NCI-H2171 (cell line): Measurements from ENCODE around the gene CREB5.

Source experiments
- DNase-seq: peaks from one replicate; lab custom pipeline; 2025; lab: John Stamatoyannopoulos, UW

The CREB5 gene

GRCh38 chr7:28407651-28408050, 4.7 kb upstream of the CREB5 start:
- no peak for DNase-seq

- no peak for DNase-seq
Measured at GRCh38 chr7:28408105-28408959, 4.0 kb upstream of the CREB5 start.

- DNase-seq = peak; percentile 86
Measured at GRCh38 chr7:28408960-28409715, 3.2 kb upstream of the CREB5 start.

GRCh38 chr7:28409716-28410627, 2.3 kb upstream of the CREB5 start:
- no peak for DNase-seq

GRCh38 chr7:28410628-28411531, 1.4 kb upstream of the CREB5 start:
- no peak for DNase-seq

GRCh38 chr7:28413011-28413410, 693 bp downstream of the CREB5 start:
- DNase-seq = no peak

GRCh38 chr7:28414453-28414852, 2.1 kb downstream of the CREB5 start:
- DNase-seq = no peak

- DNase-seq = no peak
Measured at GRCh38 chr7:28417321-28417940, 5.1 kb downstream of the CREB5 start.

GRCh38 chr7:28418311-28418710, 6.0 kb downstream of the CREB5 start:
- no peak for DNase-seq

GRCh38 chr7:28418966-28419365, 6.6 kb downstream of the CREB5 start:
- no peak for DNase-seq

- DNase-seq = no peak
Measured at GRCh38 chr7:28419716-28420115, 7.4 kb downstream of the CREB5 start.

GRCh38 chr7:28423112-28423511, 10.8 kb downstream of the CREB5 start:
- no peak for DNase-seq

- no peak for DNase-seq
Measured at GRCh38 chr7:28423918-28424514, 11.7 kb downstream of the CREB5 start.

- no peak for DNase-seq
Measured at GRCh38 chr7:28425496-28425895, 13.2 kb downstream of the CREB5 start.

- no peak for DNase-seq
Measured at GRCh38 chr7:28427236-28427635, 14.9 kb downstream of the CREB5 start.

- DNase-seq = no peak
Measured at GRCh38 chr7:28430616-28431015, 18.3 kb downstream of the CREB5 start.

- no peak for DNase-seq
Measured at GRCh38 chr7:28432105-28432504, 19.8 kb downstream of the CREB5 start.

- DNase-seq = no peak
Measured at GRCh38 chr7:28433039-28433438, 20.7 kb downstream of the CREB5 start.

GRCh38 chr7:28433699-28434219, 21.4 kb downstream of the CREB5 start:
- DNase-seq = no peak

GRCh38 chr7:28434510-28434909, 22.2 kb downstream of the CREB5 start:
- DNase-seq = no peak
